Thyroid gland (tissue), 4 donors: ENCODE results near the gene HLA-F.

Source experiments
- POLR2A ChIP-seq, 2 donors: fragments of 450-650 bp; IDR thresholded peaks; one replicate each; pipeline ENCODE4 v1.6.1; 2017; ENCODE audit warnings: antibody characterized with exemption in 2 of 2, mild to moderate bottlenecking in 2 of 2, moderate library complexity in 1 of 2
- TF ChIP-seq, protein P1 (sequence below), 6 experiments: fragments of 200-600 bp in 3 of 6; fragments of 450-650 bp in 3 of 6; sonication (generic) in 3 of 6; IDR thresholded peaks; one replicate each; pipeline ENCODE4 v1.5.1; 2016 to 2019; ENCODE audit warnings: antibody characterized with exemption in 6 of 6, mild to moderate bottlenecking in 2 of 6, inconsistent platforms in 1 of 6, moderate library complexity in 1 of 6

DNA sequence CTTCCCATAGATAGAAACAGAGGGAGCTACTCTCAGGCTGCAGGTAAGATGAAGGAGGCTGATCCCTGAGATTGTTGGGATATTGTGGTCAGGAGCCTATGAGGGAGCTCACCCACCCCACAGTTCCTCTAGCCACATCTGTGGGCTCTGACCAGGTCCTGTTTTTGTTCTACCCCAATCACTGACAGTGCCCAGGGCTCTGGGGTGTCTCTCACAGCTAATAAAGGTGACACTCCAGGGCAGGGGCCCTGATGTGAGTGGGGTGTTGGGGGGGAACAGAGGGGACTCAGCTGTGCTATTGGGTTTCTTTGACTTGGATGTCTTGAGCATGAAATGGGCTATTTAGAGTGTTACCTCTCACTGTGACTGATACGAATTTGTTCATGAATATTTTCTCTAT is 2.8 kb downstream of the HLA-F start:
- TF ChIP-seq POLR2A (IDR thresholded peaks at IDR 0.05), result no peak
- TF ChIP-seq, protein P1, sequence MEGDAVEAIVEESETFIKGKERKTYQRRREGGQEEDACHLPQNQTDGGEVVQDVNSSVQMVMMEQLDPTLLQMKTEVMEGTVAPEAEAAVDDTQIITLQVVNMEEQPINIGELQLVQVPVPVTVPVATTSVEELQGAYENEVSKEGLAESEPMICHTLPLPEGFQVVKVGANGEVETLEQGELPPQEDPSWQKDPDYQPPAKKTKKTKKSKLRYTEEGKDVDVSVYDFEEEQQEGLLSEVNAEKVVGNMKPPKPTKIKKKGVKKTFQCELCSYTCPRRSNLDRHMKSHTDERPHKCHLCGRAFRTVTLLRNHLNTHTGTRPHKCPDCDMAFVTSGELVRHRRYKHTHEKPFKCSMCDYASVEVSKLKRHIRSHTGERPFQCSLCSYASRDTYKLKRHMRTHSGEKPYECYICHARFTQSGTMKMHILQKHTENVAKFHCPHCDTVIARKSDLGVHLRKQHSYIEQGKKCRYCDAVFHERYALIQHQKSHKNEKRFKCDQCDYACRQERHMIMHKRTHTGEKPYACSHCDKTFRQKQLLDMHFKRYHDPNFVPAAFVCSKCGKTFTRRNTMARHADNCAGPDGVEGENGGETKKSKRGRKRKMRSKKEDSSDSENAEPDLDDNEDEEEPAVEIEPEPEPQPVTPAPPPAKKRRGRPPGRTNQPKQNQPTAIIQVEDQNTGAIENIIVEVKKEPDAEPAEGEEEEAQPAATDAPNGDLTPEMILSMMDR (IDR thresholded peaks at IDR 0.05), result no peak
